RWPE1 (cell line): Measurements from ENCODE around the gene CPT1A.
A peak's percentile ranks its signal among the peaks of the same experiment; 100 is the strongest.

Experiments used
- CTCF ChIA-PET: fragments of 350-600 bp; sonication (Branson Sonifier 250); formaldehyde crosslinking; extraction: SDS; loops from one replicate; lab custom pipeline; 2021; lab: Yijun Ruan, JAX
- POLR2A ChIA-PET: fragments of 400-600 bp; formaldehyde crosslinking; extraction: SDS; loops from one replicate; lab custom pipeline; 2020; ENCODE audit warnings: antibody characterized with exemption; ENCODE audit not compliant: low non-redundant PET; lab: Yijun Ruan, JAX
- DNase-seq: peaks from one replicate; pipeline ENCODE4 v3.0.0; 2012; ENCODE audit warnings: low spot score
- H3K27ac ChIP-seq: fragments of 450-650 bp; 2 replicates; pipeline ENCODE4 v1.5.1; 2017
- TF ChIP-seq, protein P1 (sequence below): fragments of 450-650 bp; conservative IDR thresholded peaks from 2 replicates; pipeline ENCODE4 v1.5.1; 2017; ENCODE audit warnings: low read depth, mild to moderate bottlenecking

CPT1A gene

DNA sequence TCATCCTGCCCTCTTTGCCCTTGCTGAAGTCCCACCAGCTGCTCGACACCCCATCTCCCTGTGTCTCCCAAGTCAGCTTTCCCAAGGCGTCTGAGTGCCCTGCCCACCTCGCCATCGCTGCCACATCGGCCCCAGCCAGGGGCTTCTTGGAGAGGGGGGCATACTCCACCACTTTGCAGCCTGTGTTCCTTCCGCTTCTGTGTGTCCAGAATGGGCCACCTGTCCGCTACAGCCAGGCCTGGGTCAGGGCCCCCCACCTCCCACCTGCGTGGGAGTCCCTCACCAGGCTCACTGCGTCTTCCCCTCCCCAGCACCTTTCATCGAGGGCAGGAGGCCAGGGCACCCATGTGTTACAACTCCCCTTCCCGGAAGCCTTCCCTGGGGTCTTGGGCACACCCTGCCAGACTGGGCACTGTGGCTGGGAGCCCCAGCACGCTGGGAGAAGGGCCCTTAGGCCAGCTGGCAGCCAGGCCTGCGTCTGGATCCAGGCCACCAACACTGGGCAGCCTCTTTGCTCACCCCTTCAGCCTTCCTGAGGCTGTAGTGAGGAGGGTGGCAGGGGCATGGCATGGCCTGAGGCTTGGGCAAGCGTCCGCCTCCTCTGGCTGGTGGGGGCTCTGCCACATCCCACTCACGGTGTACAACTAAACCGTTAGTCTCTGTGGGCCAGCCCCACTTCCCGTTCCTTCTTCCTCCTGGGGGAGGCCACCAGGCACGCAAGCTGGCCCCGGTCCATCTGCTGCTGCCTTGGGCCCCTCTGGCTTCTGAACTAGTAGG is 13.4 kb downstream of the CPT1A start:
- ChIA-PET CTCF (no interaction called here), POLR2A (no interaction called here)
- DNase-seq: no peak
- TF ChIP-seq, protein P1, sequence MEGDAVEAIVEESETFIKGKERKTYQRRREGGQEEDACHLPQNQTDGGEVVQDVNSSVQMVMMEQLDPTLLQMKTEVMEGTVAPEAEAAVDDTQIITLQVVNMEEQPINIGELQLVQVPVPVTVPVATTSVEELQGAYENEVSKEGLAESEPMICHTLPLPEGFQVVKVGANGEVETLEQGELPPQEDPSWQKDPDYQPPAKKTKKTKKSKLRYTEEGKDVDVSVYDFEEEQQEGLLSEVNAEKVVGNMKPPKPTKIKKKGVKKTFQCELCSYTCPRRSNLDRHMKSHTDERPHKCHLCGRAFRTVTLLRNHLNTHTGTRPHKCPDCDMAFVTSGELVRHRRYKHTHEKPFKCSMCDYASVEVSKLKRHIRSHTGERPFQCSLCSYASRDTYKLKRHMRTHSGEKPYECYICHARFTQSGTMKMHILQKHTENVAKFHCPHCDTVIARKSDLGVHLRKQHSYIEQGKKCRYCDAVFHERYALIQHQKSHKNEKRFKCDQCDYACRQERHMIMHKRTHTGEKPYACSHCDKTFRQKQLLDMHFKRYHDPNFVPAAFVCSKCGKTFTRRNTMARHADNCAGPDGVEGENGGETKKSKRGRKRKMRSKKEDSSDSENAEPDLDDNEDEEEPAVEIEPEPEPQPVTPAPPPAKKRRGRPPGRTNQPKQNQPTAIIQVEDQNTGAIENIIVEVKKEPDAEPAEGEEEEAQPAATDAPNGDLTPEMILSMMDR: no peak
- H3K27ac ChIP-seq: peak overlapping the region; percentile 11

DNA sequence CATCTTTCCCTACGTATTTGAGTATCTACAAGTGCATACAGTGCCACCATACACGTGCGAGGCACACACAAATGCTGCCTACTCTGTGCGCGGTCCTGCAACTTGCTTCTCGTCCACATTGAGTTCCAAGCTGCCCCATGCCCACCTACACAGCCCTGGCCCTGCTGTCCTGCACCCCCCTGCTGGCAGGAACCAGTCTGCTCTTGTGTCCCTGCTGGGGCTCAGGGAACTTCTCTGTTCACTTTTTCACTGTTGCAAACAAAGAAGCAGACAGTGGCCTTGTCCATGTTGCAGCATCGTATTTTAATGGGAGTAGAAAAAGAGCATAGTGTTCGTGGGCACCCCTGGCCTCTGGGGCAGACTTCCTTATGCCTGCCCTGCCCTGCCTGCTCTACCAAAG is 14.0 kb downstream of the CPT1A start:
- CTCF ChIA-PET: no interaction called here
- TF ChIP-seq, protein P1: no peak
- POLR2A ChIA-PET: no interaction called here
- no peak for DNase-seq
- H3K27ac ChIP-seq: peak overlapping the region; percentile 11

DNA sequence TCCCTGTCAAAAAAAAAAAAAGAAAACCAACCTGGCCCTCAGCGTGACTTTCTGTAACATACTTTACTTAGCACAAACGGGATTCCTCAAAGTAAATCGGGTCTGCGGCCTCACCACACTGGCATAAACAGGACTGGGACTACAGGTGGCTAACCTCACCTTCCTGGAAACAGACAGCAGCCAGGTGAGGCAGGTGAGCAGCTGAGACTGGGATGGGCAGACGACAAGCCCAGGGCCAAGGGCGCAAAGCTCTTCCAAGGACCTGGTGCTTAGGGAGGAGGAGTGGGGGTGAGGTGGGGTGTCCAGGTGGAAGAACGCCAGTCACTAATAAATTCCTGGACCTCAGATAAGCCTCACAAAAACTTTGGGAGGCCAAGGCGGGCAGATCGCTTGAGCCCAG is 15.0 kb downstream of the CPT1A start:
- peak overlapping the region; percentile 14; the same call in 1 of the 2 replicates for H3K27ac ChIP-seq
- ChIA-PET POLR2A (interaction anchor here (0.7 kb wide), 1 partner anchor 9 kb away, joined by 4 read pairs; no protein-coding TSS in a partner anchor), CTCF (no interaction called here)
- no peak for DNase-seq
- TF ChIP-seq, protein P1: no peak

DNA sequence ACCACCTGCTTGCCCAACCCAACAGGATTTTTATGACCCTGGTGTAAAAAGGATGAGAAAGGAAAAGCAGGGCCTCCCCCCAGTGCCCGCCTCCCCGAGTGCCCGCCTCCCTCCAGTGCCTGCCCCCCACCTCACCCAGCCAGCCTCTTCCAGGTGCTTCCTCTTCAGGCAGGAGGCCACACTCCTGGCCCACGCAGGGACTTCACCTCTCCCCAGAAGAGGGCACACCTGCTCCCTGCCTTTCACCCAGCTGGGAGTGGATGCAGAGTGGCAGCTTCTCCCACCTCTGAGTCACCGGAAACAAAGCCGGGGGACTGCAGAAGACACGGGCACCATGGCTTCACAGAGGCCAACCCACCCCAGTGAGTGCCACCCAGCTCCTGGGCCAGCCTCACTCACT is 16.1 kb downstream of the CPT1A start:
- TF ChIP-seq, protein P1: no peak
- no peak for DNase-seq
- ChIA-PET CTCF (interaction anchor here (0.6 kb wide), 1 partner anchor 95 kb away, joined by 4 read pairs; no protein-coding TSS in a partner anchor), POLR2A (no interaction called here)
- peak overlapping the region; percentile 53 for H3K27ac ChIP-seq

DNA sequence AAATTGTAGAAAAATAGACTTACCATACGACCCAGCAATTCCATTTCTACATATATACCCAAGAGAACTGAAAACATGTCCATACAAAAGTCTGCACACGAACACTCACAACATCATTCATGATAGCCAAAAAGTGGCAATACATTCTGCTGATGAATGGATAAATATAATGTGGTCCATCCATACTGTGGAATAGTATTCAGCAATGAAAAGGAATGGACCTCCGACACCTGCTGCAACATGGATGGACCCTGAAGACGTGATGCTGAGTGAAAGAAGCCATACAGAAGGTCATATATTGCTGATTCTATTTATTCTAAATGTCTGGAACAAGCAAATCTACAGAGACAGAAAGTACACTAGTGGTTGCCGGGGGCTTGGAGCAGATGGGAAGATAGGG is 19.2 kb downstream of the CPT1A start:
- ChIA-PET CTCF (no interaction called here), POLR2A (no interaction called here)
- no peak for DNase-seq
- TF ChIP-seq, protein P1: no peak
- no peak overlapping the region for H3K27ac ChIP-seq

DNA sequence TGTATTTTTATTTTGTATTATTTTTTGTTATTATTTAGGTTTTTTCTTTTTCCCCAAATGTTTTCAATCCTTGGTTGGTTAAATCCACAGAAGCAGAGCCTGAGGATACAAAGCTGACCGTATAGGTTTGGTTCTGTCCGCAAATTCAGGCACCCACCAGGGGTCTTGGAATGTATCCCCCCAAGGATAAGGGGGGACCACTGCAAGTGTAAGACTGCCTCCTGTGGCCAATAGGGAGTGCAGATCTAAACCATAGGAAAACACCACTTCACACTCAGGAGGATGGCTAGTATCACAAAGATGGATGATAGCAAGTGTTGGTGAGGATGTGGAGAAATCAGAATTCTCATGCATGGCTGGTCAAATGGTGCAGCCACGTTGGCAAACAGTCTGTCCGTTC is 20.0 kb downstream of the CPT1A start:
- CTCF ChIA-PET: no interaction called here

More for the DNA sequence above, 20.0 kb downstream of the CPT1A start:
- TF ChIP-seq, protein P1: no peak
- DNase-seq: no peak
- no peak overlapping the region for H3K27ac ChIP-seq
- POLR2A ChIA-PET: no interaction called here
